NB4 (cell line): ENCODE results near the gene TFCP2L1.
A peak's percentile ranks its signal among the peaks of the same experiment; 100 is the strongest.

Experiments
- DNase-seq: peaks from one replicate; pipeline ENCODE4 v3.0.0; 2010; ENCODE audit warnings: low read depth
- H3K4me3 ChIP-seq: one replicate; pipeline ENCODE4 v1.5.1; 2011; ENCODE audit warnings: mild to moderate bottlenecking, low read depth, low read length, moderate library complexity
- MYC ChIP-seq: IDR thresholded peaks from 2 replicates; pipeline ENCODE4 v1.6.1; 2011; ENCODE audit warnings: low read depth, low read length
- POLR2A ChIP-seq: IDR thresholded peaks from 2 replicates; pipeline ENCODE4 v1.6.1; 2011; ENCODE audit warnings: mild to moderate bottlenecking; ENCODE audit not compliant: insufficient read length; ENCODE audit errors: extremely low read depth
- TF ChIP-seq, protein P1 (sequence below): IDR thresholded peaks from 2 replicates; pipeline ENCODE4 v1.6.1; 2011; ENCODE audit warnings: low read depth, low read length
- TF ChIP-seq, protein P2 (sequence below): IDR thresholded peaks from one replicate; pipeline ENCODE4 v1.5.1; 2012; ENCODE audit warnings: low read depth, low read length

Gene TFCP2L1

DNA sequence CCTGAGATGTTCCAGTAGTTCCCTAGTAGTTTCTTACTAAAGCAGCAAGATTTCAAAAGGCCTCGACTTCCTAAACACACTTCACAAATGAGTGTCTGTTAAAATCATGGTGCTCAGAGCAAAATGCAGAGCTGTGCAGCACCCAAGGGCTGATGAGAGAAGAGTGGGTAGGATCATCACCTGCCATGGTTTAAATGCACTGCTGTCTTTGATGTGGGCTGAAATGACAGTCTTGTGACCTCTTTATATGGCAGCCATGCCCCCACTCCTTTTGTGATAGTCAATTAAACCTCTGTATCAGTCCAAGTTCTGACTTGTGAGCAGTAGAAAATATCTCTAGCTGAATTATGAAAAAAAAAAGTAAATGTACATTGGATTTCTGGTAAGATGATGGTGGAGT is 107.1 kb downstream of the TFCP2L1 start:
- DNase-seq = no peak
- TF ChIP-seq POLR2A (no peak), MYC (no peak)
- TF ChIP-seq, protein P1, sequence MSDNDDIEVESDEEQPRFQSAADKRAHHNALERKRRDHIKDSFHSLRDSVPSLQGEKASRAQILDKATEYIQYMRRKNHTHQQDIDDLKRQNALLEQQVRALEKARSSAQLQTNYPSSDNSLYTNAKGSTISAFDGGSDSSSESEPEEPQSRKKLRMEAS = no peak
- TF ChIP-seq, protein P2, sequence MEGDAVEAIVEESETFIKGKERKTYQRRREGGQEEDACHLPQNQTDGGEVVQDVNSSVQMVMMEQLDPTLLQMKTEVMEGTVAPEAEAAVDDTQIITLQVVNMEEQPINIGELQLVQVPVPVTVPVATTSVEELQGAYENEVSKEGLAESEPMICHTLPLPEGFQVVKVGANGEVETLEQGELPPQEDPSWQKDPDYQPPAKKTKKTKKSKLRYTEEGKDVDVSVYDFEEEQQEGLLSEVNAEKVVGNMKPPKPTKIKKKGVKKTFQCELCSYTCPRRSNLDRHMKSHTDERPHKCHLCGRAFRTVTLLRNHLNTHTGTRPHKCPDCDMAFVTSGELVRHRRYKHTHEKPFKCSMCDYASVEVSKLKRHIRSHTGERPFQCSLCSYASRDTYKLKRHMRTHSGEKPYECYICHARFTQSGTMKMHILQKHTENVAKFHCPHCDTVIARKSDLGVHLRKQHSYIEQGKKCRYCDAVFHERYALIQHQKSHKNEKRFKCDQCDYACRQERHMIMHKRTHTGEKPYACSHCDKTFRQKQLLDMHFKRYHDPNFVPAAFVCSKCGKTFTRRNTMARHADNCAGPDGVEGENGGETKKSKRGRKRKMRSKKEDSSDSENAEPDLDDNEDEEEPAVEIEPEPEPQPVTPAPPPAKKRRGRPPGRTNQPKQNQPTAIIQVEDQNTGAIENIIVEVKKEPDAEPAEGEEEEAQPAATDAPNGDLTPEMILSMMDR = no peak
- no peak overlapping the region for H3K4me3 ChIP-seq

DNA sequence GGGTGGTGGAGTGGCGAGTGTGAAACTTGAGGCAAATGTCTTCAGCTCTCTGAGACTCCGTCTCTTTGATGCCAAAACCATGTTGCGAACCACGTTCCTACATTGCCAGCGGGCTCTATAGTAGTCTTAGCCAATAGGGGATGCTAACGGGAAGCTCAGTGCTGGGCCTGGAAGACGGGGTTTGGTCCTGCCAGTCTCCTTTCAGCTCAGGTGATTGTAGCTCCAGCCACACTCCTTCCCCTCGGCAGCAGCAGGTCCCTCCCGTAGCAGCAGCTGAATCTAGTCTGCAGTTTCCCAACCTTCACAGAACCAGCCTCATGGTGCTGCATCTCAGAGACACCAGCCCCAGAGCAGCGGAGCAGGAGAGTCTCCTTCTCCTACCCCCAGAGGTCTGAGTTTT is 109.7 kb downstream of the TFCP2L1 start:
- TF ChIP-seq POLR2A = no peak
- DNase-seq = no peak
- H3K4me3 ChIP-seq = no peak overlapping the region

DNA sequence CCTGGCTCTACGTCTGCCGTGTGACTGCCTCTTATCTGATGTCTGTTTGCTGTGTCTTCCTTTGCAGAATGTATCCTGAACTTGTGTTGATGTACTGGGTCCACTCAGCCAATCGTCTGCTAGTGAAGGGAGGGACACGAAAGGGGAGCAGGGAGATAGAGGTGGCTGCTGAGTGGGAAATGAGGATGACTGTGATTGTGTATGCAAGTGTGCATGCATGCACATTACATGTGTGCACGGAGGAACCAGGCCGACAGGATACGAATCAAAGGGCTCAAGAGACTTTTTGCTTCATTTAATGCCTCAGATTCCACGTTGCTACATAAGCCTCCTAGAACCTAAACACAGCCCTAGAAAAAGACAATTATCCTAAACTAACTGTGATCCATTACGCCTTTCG is 111.2 kb downstream of the TFCP2L1 start:
- H3K4me3 ChIP-seq = no peak overlapping the region
- TF ChIP-seq, protein P1 = no peak
- TF ChIP-seq, protein P2 = no peak
- TF ChIP-seq MYC (no peak), POLR2A (no peak)
- no peak for DNase-seq

DNA sequence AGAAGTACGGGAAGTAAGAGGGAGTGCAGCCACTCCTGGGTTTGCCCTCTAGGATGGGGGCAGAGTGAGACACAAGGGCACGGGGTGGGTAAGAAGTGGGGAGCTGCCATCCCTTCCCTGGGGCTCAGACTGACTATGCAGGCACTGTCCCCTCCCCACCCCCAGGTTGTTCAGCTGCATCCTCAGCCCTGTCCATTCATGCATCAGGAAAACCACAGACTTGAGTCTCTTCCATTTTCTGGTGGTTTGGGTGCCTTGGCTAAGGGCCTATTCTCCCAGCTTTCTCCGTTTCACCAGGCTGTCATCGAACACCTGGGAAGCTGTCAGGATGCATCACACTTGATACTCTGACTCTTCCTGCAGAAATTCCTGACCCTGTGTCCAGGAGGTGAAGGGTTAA is 111.9 kb downstream of the TFCP2L1 start:
- TF ChIP-seq, protein P1 = no peak
- TF ChIP-seq, protein P2 = no peak
- TF ChIP-seq MYC (no peak), POLR2A (no peak)
- H3K4me3 ChIP-seq = no peak overlapping the region

DNA sequence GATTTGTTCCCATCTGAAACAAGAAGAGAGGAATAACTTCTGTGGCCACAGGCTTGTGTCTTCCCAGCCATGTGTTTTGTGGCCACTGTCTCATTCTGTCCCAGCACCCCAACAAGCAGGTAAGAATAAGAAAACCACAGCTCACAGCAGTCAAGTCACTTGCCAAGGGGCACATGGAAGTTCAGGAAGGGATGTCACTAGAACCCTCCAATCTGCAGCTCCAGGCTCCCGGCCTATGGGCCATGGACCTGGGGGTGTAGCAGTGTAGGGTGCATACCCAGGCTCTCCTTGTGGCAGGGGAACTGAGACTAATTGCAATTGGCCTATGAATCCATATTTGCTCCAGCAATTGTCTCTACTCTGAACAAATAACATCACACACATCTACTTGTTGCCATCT is 112.5 kb downstream of the TFCP2L1 start:
- TF ChIP-seq, protein P2 = no peak
- TF ChIP-seq POLR2A = no peak
- TF ChIP-seq, protein P1 = no peak
- TF ChIP-seq MYC = no peak
- H3K4me3 ChIP-seq = no peak overlapping the region
- no peak for DNase-seq

More for the DNA sequence above, 111.9 kb downstream of the TFCP2L1 start:
- DNase-seq = no peak

DNA sequence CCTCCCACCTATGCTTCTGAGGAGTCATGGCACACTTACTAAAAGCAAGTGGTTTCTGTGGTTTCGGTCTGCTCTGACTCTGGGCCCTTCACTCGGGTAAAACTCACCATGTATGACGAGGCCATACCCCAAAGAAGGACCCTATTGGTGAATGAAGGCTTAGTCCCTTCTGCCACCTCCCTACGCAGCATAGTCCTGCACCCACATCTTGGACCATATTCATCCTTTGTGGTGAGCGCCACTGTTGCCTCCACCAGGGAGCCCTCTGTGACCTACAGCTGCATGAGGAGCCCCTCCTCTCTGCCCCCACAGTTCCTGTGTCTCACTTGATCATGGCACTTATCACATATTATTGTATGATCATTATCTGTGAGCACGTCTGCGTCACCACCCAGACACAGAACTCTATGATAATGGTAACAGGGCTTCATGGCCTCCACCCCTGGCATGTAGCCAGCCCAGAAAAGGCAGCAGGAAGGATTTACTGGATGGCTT is 113.3 kb downstream of the TFCP2L1 start:
- no peak overlapping the region for H3K4me3 ChIP-seq
- DNase-seq = peak; percentile 26
- TF ChIP-seq, protein P2 = no peak
